ENCODE measurements around the gene B3GNT5.

Gene B3GNT5

GRCh38 chr3:183310936-183311335 is 57.9 kb downstream of the B3GNT5 start:
- TF ChIP-seq CTCF (IDR thresholded peaks at IDR 0.05; ENCODE audit: low read depth, low read length): no peak
- H3K4me3 ChIP-seq (replicated peaks in 1 of 2; ENCODE audit: low read depth in 2 of 2, low read length in 2 of 2): no peak overlapping the region
- no peak for DNase-seq (ENCODE audit: low read depth in 2 of 2)

- no peak for DNase-seq (ENCODE audit: low read depth in 2 of 2)
- no peak for TF ChIP-seq CTCF (IDR thresholded peaks at IDR 0.05; ENCODE audit: low read depth, low read length)
- H3K4me3 ChIP-seq (replicated peaks in 1 of 2; ENCODE audit: low read depth in 2 of 2, low read length in 2 of 2): no peak overlapping the region
Measured at GRCh38 chr3:183312433-183312832, 59.4 kb downstream of the B3GNT5 start.

GRCh38 chr3:183313351-183313750 is 60.3 kb downstream of the B3GNT5 start:
- DNase-seq (ENCODE audit: low read depth in 2 of 2): no peak
- no peak for TF ChIP-seq CTCF (IDR thresholded peaks at IDR 0.05; ENCODE audit: low read depth, low read length)
- no peak overlapping the region for H3K4me3 ChIP-seq (replicated peaks in 1 of 2; ENCODE audit: low read depth in 2 of 2, low read length in 2 of 2)

GRCh38 chr3:183313764-183314163 is 60.7 kb downstream of the B3GNT5 start:
- DNase-seq (ENCODE audit: low read depth in 2 of 2): no peak

GRCh38 chr3:183315739-183316138 is 62.7 kb downstream of the B3GNT5 start:
- no peak for TF ChIP-seq CTCF (IDR thresholded peaks at IDR 0.05; ENCODE audit: low read depth, low read length)
- H3K4me3 ChIP-seq (replicated peaks in 1 of 2; ENCODE audit: low read depth in 2 of 2, low read length in 2 of 2): no peak overlapping the region
- DNase-seq (ENCODE audit: low read depth in 2 of 2): no peak

More at GRCh38 chr3:183313764-183314163, 60.7 kb downstream of the B3GNT5 start:
- TF ChIP-seq CTCF (IDR thresholded peaks at IDR 0.05; ENCODE audit: low read depth, low read length): no peak
- H3K4me3 ChIP-seq (replicated peaks in 1 of 2; ENCODE audit: low read depth in 2 of 2, low read length in 2 of 2): no peak overlapping the region

- DNase-seq (ENCODE audit: low read depth in 2 of 2): no peak
- TF ChIP-seq CTCF (IDR thresholded peaks at IDR 0.05; ENCODE audit: low read depth, low read length): no peak
- no peak overlapping the region for H3K4me3 ChIP-seq (replicated peaks in 1 of 2; ENCODE audit: low read depth in 2 of 2, low read length in 2 of 2)
Measured at GRCh38 chr3:183317271-183317670, 64.2 kb downstream of the B3GNT5 start.
